AG04449 (cell line): Measurements from ENCODE around the gene SLC6A6.

Experiments used
- CTCF ChIA-PET: fragments of 350-600 bp; formaldehyde crosslinking; extraction: SDS; loops from one replicate; lab custom pipeline; 2021; ENCODE audit warnings: antibody characterized with exemption; lab: Yijun Ruan, JAX
- POLR2A ChIA-PET: fragments of 400-600, 350-600 bp; formaldehyde crosslinking; extraction: SDS; loops from one replicate; lab custom pipeline; 2020; ENCODE audit warnings: antibody characterized with exemption, inconsistent platforms; lab: Yijun Ruan, JAX
- DNase-seq: peaks from one replicate; pipeline ENCODE4 v3.0.0-alpha.2; 2010; ENCODE audit warnings: low read depth, low spot score
- H3K4me3 ChIP-seq: 2 replicates; pipeline ENCODE4 v1.5.1; 2011; ENCODE audit warnings: low read depth, mild to moderate bottlenecking, control low read depth, low read length
- CTCF ChIP-seq: IDR thresholded peaks from one replicate; pipeline ENCODE4 v1.5.1; 2011; ENCODE audit warnings: mild to moderate bottlenecking, moderate library complexity, low read length, control low read depth, inconsistent platforms; ENCODE audit not compliant: insufficient read depth; ENCODE audit errors: missing control alignments

The SLC6A6 gene

GRCh38 chr3:14364580-14365292 is 37.7 kb upstream of the SLC6A6 start:
- TF ChIP-seq CTCF: no peak
- no peak overlapping the region for H3K4me3 ChIP-seq
- POLR2A ChIA-PET: no interaction called here
- CTCF ChIA-PET: interaction anchor here (1.1 to 1.3 kb wide), 3 partner anchors 18 to 161 kb away, joined by 3 to 5 read pairs (median 3); no protein-coding TSS in a partner anchor
- DNase-seq: no peak

GRCh38 chr3:14366248-14366647 is 36.2 kb upstream of the SLC6A6 start:
- no peak for DNase-seq
- TF ChIP-seq CTCF: no peak
- ChIA-PET CTCF (interaction anchor here (1.2 kb wide), 1 partner anchor 102 kb away, joined by 3 read pairs; no protein-coding TSS in a partner anchor), POLR2A (no interaction called here)
- H3K4me3 ChIP-seq: no peak overlapping the region

GRCh38 chr3:14366915-14367823 is 35.2 kb upstream of the SLC6A6 start:
- no peak for TF ChIP-seq CTCF
- ChIA-PET CTCF (interaction anchor here (0.9 to 1.9 kb wide), 2 partner anchors 27 to 164 kb away, joined by 3 to 5 read pairs; no protein-coding TSS in a partner anchor), POLR2A (no interaction called here)
- no peak overlapping the region for H3K4me3 ChIP-seq
- no peak for DNase-seq

GRCh38 chr3:14368146-14368545 is 34.3 kb upstream of the SLC6A6 start:
- no peak for DNase-seq
- TF ChIP-seq CTCF: no peak
- ChIA-PET POLR2A (no interaction called here), CTCF (interaction anchor here (1.9 kb wide), 1 partner anchor 165 kb away, joined by 5 read pairs; no protein-coding TSS in a partner anchor)
- H3K4me3 ChIP-seq: no peak overlapping the region

- no peak for TF ChIP-seq CTCF
- POLR2A ChIA-PET: no interaction called here
- CTCF ChIA-PET: interaction anchor here (1.9 kb wide), 1 partner anchor 165 kb away, joined by 5 read pairs; no protein-coding TSS in a partner anchor
- no peak for DNase-seq
- no peak overlapping the region for H3K4me3 ChIP-seq
Observed at GRCh38 chr3:14368885-14369284, 33.5 kb upstream of the SLC6A6 start.
